Right atrium auricular region (tissue), 2 donors: ENCODE results near the gene CARNS1. TPM values are rescaled to one million over a fixed set of nuclear protein-coding genes. Genes with fewer than 3 reads are reported as not detected.

Experiments used
- DNase-seq: peaks from one replicate; pipeline ENCODE4 v3.0.0-alpha.2; 2019; ENCODE audit warnings: low spot score
- H3K27ac ChIP-seq, 2 donors: fragments of 200-600 bp; sonication (generic); 1 replicate in 1 of 2; 2 replicates in 1 of 2; pipeline ENCODE4 v1.5.1; 2016 to 2019
- H3K27me3 ChIP-seq, 2 donors: fragments of 200-600 bp; sonication (generic); one replicate each; pipeline versions ENCODE4 v1.5.1 to v1.6.0; 2017 to 2019
- H3K36me3 ChIP-seq: fragments of 200-600 bp; sonication (generic); one replicate; pipeline ENCODE4 v1.5.1; 2016
- H3K4me1 ChIP-seq, 2 donors: fragments of 200-600 bp; sonication (generic); one replicate each; pipeline versions ENCODE4 v1.5.1 to v1.6.0; 2017 to 2019
- H3K4me3 ChIP-seq, 2 donors: fragments of 200-600 bp; sonication (generic); 1 replicate in 1 of 2; 2 replicates in 1 of 2; pipeline ENCODE4 v1.5.1; 2017 to 2019; ENCODE audit warnings: mild to moderate bottlenecking in 1 of 2, moderate library complexity in 1 of 2
- H3K9me3 ChIP-seq, 2 donors: fragments of 200-600 bp; sonication (generic); one replicate each; pipeline ENCODE4 v1.5.1; 2019
- total RNA-seq, 2 donors: library from RNA; depleted of rRNA; stranded (reverse); fragments of >200 nt; gene quantifications; one replicate each; pipeline ENCODE4 v1.1.0, GENCODE V29; 2016
- TF ChIP-seq, protein P1 (sequence below), 2 donors: fragments of 200-600 bp; sonication (generic); IDR thresholded peaks; one replicate each; pipeline ENCODE4 v1.5.1; 2019; ENCODE audit warnings: antibody characterized with exemption in 2 of 2

The CARNS1 gene
- total RNA-seq, 2 donors from 2014 or later = 9.7 to 9.9 TPM

DNA sequence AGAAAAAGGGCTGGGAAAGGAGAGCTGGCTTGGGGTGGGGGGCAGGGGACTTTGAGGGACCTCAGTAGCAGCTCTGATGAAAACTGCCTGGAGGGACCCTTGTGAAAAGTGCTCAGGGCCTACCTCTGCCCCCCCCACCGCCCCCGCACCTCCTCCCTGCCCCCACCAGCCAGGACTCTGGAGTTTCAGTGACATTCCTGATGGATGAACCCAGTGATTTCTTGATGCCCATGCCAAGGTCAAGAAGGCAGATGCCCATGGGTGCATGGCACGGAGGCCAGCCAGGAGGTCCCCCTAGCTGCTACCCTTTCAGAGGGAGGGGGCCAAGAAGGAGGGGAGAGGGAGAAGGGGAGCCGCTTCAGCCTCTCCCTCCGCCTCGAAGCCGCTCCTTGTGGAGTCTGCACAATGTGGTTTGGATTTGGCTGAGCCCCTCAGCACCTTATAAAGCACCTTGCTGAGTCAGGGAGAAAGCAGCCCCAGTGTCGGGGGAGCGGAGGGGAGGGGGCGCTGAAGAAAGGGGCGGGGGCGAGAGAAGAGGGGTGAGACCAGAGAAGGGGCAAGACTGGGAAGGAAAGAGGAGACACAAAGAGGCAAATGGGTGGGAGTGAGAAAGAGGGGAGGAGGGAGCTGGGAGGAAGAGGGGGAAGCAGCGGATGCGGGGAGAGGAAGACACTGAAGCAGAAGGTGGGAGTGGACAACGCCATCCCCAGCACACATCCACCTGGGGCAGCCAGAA lies 40.0 kb upstream of the CARNS1 start:
- no peaks in the 10 kb centered on the region for H3K9me3 ChIP-seq
- no peaks in the 10 kb centered on the region for H3K36me3 ChIP-seq
- peaks cover 0 to 37% of the 10 kb centered on the region in 2 donors for H3K4me1 ChIP-seq
- H3K4me3 ChIP-seq = no peak overlapping the region
- H3K27ac ChIP-seq = no peak overlapping the region
- no peaks in the 10 kb centered on the region for H3K27me3 ChIP-seq
- TF ChIP-seq, protein P1, sequence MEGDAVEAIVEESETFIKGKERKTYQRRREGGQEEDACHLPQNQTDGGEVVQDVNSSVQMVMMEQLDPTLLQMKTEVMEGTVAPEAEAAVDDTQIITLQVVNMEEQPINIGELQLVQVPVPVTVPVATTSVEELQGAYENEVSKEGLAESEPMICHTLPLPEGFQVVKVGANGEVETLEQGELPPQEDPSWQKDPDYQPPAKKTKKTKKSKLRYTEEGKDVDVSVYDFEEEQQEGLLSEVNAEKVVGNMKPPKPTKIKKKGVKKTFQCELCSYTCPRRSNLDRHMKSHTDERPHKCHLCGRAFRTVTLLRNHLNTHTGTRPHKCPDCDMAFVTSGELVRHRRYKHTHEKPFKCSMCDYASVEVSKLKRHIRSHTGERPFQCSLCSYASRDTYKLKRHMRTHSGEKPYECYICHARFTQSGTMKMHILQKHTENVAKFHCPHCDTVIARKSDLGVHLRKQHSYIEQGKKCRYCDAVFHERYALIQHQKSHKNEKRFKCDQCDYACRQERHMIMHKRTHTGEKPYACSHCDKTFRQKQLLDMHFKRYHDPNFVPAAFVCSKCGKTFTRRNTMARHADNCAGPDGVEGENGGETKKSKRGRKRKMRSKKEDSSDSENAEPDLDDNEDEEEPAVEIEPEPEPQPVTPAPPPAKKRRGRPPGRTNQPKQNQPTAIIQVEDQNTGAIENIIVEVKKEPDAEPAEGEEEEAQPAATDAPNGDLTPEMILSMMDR (IDR thresholded peaks at IDR 0.05) = no peak
- no peak for DNase-seq

DNA sequence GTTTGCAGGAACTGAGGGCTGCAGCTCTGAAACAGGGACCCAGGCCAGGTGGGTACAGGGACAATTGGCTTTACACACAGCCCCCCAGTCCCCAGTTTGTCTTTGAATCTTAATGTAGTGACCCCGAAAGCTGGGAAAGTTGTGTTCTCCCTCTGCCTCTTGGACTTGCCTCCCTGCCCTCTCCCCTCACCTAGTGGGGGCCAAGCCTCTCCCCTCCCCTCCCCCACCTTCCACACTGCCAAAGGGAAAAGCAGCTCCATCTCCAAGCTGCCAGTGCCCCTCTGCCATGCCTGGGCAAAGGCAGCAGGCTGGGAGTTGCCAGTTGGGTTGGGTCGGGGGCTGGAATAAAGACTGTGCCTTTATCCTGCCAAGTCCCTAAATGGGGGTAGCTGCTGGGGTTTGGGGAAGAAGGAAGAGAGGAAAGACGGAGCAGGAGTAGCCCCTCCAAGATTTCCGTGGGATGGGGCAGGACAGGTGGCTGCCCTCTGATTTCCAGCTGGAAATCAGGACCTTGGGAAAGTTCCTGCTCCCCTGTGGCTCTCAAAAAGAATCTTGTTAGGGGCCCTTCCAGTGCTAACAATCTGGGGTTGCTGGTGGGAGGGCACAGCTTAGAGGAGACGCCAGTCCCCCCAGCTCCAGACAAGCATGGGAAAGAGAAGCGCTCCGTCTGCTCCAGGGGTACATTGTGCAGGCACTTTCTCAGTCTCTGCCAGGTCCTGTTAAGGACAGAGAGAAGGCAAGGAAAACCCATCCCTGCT lies 39.2 kb upstream of the CARNS1 start:
- H3K27ac ChIP-seq = no peak overlapping the region
- no peak for DNase-seq
- TF ChIP-seq, protein P1 (IDR thresholded peaks at IDR 0.05) = no peak

DNA sequence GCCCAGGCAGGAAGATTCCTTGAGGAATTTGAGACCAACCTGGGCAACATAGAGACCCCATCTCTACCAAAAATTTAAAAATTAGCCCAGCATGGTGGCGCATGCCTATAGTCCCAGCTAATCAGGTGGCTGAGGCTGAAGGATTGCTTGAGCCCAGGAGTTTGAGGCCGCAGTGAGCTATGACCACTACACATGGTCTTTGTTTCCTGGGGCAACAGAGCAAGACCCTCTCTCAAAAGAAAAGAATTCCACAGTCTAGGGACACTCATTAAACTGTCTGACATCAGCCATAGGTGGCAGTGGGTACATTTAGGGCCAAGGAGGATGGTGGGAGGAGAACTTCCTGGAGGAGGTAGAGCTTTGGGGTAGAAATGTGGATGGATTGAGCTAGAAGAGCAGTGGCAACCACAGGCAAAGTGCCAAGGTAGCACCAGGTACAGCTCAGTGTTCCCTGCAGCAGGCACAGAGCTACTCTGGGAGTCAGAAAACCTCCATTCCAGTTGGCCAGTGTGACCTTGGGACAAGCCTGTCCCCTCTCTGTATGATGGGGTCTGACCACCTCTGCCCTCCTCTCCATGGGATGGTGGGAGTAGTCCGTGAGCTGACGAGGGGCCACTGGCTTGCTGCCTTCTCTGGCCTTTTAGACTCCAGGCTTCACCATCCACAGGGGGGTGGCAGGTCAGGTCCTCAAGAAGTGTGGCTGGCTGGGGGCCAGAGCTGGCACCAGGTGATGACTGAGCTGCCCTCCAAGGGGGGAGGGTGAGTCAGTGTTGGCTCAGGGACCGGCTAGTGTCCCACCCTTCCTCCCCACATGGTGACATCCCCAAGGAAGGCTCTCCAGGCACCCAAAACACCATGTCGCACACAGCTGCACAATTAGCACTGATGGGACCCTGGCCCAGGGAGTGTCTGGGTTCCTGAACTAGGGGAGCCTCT lies 38.3 kb upstream of the CARNS1 start:
- no peak overlapping the region for H3K27ac ChIP-seq
- no peak overlapping the region for H3K4me3 ChIP-seq
- no peaks in the 10 kb centered on the region for H3K27me3 ChIP-seq
- TF ChIP-seq, protein P1 (IDR thresholded peaks at IDR 0.05) = no peak
- no peaks in the 10 kb centered on the region for H3K9me3 ChIP-seq
- H3K36me3 ChIP-seq = no peaks in the 10 kb centered on the region
- peaks cover 0 to 20% of the 10 kb centered on the region in 2 donors for H3K4me1 ChIP-seq
- no peak for DNase-seq

More for the DNA sequence above, 39.2 kb upstream of the CARNS1 start:
- Histone ChIP-seq H3K9me3 (no peaks in the 10 kb centered on the region), H3K27me3 (no peaks in the 10 kb centered on the region), H3K4me3 (no peak overlapping the region), H3K36me3 (no peaks in the 10 kb centered on the region), H3K4me1 (peaks cover 0 to 29% of the 10 kb centered on the region in 2 donors)

DNA sequence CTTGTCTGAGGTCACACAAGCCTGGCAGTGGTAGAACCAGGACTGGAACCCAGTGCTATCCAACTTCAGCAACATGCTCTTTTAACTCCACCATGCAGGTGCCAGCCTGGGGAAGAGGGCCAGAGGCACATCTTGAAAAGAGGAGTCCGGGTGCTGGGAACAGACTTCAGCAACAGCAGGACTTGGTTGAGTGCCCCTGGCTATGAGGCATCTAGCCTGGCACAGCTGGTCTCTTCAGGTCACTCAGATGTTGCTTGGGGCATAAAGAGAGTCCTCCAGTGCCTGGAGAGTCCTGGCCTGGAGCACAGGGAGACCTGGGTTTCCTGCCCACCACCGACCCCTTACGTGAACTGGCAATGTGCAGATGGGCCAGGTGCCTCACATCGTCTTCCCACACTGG lies 36.9 kb upstream of the CARNS1 start:
- Histone ChIP-seq H3K9me3 (no peaks in the 10 kb centered on the region), H3K36me3 (no peaks in the 10 kb centered on the region), H3K27ac (no peak overlapping the region), H3K4me3 (no peak overlapping the region), H3K27me3 (no peaks in the 10 kb centered on the region), H3K4me1 (peaks cover 0 to 19% of the 10 kb centered on the region in 2 donors)
- TF ChIP-seq, protein P1 (IDR thresholded peaks at IDR 0.05) = no peak
- DNase-seq = no peak
